Hepatocyte (in vitro differentiated cells): ENCODE measurements around the gene RIMKLB.

Experiments
- CTCF ChIP-seq: fragments of 200-600 bp; sonication (generic); IDR thresholded peaks from 2 replicates; pipeline ENCODE4 v1.5.1; 2016; ENCODE audit warnings: antibody characterized with exemption, mild to moderate bottlenecking; ENCODE audit not compliant: poor library complexity
- EZH2 ChIP-seq: fragments of 200-600 bp; sonication (generic); IDR thresholded peaks from 2 replicates; pipeline ENCODE4 v1.6.1; 2016; ENCODE audit warnings: antibody characterized with exemption, mild to moderate bottlenecking, borderline replicate concordance
- EZH2phosphoT487 ChIP-seq: fragments of 200-600 bp; sonication (generic); IDR thresholded peaks from one replicate; pipeline ENCODE4 v1.6.1; 2018; ENCODE audit warnings: antibody characterized with exemption, mild to moderate bottlenecking, low read depth, moderate library complexity; ENCODE audit not compliant: unreplicated experiment, severe bottlenecking

- TF ChIP-seq CTCF = no peak
- TF ChIP-seq EZH2 = no peak
- TF ChIP-seq EZH2phosphoT487 = no peak
These were observed 12.7 kb upstream of the RIMKLB start for GRCh38 chr12:8685051-8685450.
